Activated CD4-positive, alpha-beta memory T cell treated with anti-CD3 and anti-CD28 coated beads for 36 hours (primary cell): ENCODE measurements around the gene SLC35G6. TPM values are rescaled to one million over a fixed set of nuclear protein-coding genes. Genes with fewer than 3 reads are reported as not detected.

Experiments used
- CTCF ChIA-PET: fragments of 350-600 bp; sonication (Branson Sonifier 250); formaldehyde crosslinking; loops from one replicate; lab custom pipeline; 2021; ENCODE audit warnings: antibody characterized with exemption, inconsistent platforms; lab: Charles Lee
- POLR2A ChIA-PET: fragments of 350-600 bp; sonication (Branson Sonifier 250); formaldehyde crosslinking; loops from one replicate; lab custom pipeline; 2021; ENCODE audit warnings: antibody characterized with exemption; lab: Charles Lee
- DNase-seq: peaks from one replicate; pipeline ENCODE4 v3.0.0-alpha.2; 2020
- H3K27ac Mint-ChIP-seq: one replicate; pipeline ENCODE4 v1.8.0; 2021; ENCODE audit warnings: mixed read lengths
- H3K27me3 Mint-ChIP-seq: one replicate; pipeline ENCODE4 v1.8.0; 2021; ENCODE audit warnings: mixed read lengths
- H3K36me3 Mint-ChIP-seq: one replicate; pipeline ENCODE4 v1.8.0; 2021; ENCODE audit warnings: mixed read lengths
- H3K4me1 Mint-ChIP-seq: one replicate; pipeline ENCODE4 v1.8.0; 2021; ENCODE audit warnings: low read depth, mixed read lengths
- H3K4me3 Mint-ChIP-seq: one replicate; pipeline ENCODE4 v1.8.0; 2021; ENCODE audit warnings: mild to moderate bottlenecking, mixed read lengths
- H3K9me3 Mint-ChIP-seq: one replicate; pipeline ENCODE4 v1.8.0; 2021; ENCODE audit warnings: mixed read lengths
- intact Hi-C: fragments of 100-400 bp; cut with micrococcal nuclease; formaldehyde crosslinking; loops from one replicate; pipeline ENCODE4 v1.15.1; 2023
- total RNA-seq, 2 experiments: library from RNA; stranded (reverse); gene quantifications; one replicate each; pipeline ENCODE4 v1.2.3, GENCODE V29; 2021

Gene SLC35G6
- total RNA-seq, 2 experiments from 2014 or later, result not detected

GRCh38 chr17:7440113-7440833 is 41.0 kb upstream of the SLC35G6 start:
- Mint-ChIP-seq H3K36me3 (peaks cover 6% of the 10 kb centered on the region), H3K27me3 (peaks cover 46% of the 10 kb centered on the region), H3K9me3 (no peaks in the 10 kb centered on the region), H3K27ac (no peak overlapping the region), H3K4me3 (peak overlapping the region; percentile 66), H3K4me1 (peaks cover 45% of the 10 kb centered on the region)
- ChIA-PET CTCF (interaction anchor here (0.9 to 1.7 kb wide), 3 partner anchors 84 to 121 kb away, joined by 3 to 8 read pairs (median 7); partner anchors contain the start of gene SENP3), POLR2A (interaction anchor here (0.6 to 0.9 kb wide), 3 partner anchors 175 to 248 kb away, joined by 3 to 4 read pairs (median 3); partner anchors contain the start of genes TP53 and WRAP53)
- DNase-seq, result peak; percentile 59
- intact Hi-C loops, result no loop called here

DNA sequence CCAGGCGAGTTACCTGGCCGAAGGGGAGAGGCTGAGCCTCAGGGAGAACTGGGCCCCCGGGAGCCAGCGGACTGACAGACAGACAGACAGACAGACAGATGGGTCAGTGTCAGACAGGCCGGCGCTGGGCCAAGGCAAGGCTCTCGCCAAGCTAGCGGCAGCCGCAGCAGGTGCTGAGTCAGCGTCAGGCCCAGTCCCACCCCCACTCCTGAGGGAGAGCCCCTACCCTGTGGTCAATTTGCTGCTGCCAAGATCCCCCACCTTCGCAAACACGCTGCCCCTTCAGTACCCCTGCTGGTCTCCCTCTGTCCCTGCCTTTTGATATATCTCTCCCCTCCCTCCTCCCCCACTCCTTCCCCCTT is 40.4 kb upstream of the SLC35G6 start:
- intact Hi-C loops, result no loop called here
- CTCF ChIA-PET, result interaction anchor here (0.6 to 1.7 kb wide), 6 partner anchors 12 to 120 kb away, joined by 3 to 8 read pairs (median 4); partner anchors contain the start of genes NEURL4 and SENP3

DNA sequence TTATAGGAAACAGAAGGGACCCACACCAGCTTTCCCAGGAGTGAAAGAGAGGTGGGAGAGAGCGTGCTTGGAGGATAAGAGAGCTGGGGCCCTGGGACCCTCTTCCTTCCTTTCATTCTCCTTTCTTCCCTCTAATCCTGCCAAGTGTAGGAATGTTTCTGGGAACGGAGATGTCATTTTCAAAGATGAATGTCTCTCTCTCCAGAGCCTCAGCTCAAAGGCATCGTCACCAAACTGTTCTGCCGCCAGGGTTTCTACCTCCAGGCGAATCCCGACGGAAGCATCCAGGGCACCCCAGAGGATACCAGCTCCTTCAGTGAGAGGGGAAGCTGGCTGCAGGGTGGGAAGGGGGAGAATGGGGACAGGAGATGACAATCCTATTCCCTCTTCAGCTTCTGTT is 40.0 kb upstream of the SLC35G6 start:
- intact Hi-C loops, result no loop called here

More for the DNA sequence above, 40.4 kb upstream of the SLC35G6 start:
- H3K36me3 Mint-ChIP-seq, result peaks cover 6% of the 10 kb centered on the region
- POLR2A ChIA-PET, result interaction anchor here (0.6 to 0.7 kb wide), 2 partner anchors 175 to 248 kb away, joined by 3 to 4 read pairs; partner anchors contain the start of gene WRAP53
- H3K27ac Mint-ChIP-seq, result no peak overlapping the region
- H3K4me1 Mint-ChIP-seq, result peaks cover 49% of the 10 kb centered on the region
- H3K27me3 Mint-ChIP-seq, result peaks cover 52% of the 10 kb centered on the region
- DNase-seq, result peak; percentile 42
- H3K4me3 Mint-ChIP-seq, result no peak overlapping the region
- no peaks in the 10 kb centered on the region for H3K9me3 Mint-ChIP-seq

GRCh38 chr17:7442142-7442541 is 39.1 kb upstream of the SLC35G6 start:
- ChIA-PET CTCF (interaction anchor here (1.4 kb wide), 1 partner anchor 13 kb away, joined by 4 read pairs; no protein-coding TSS in a partner anchor), POLR2A (interaction anchor here (0.8 kb wide), 1 partner anchor 105 kb away, joined by 3 read pairs; no protein-coding TSS in a partner anchor)
- peaks cover 4% of the 10 kb centered on the region for H3K36me3 Mint-ChIP-seq
- no peak overlapping the region for H3K27ac Mint-ChIP-seq
- intact Hi-C loops, result no loop called here
- DNase-seq, result no peak
- peaks cover 45% of the 10 kb centered on the region for H3K4me1 Mint-ChIP-seq
- no peaks in the 10 kb centered on the region for H3K9me3 Mint-ChIP-seq
- no peak overlapping the region for H3K4me3 Mint-ChIP-seq
- peaks cover 57% of the 10 kb centered on the region for H3K27me3 Mint-ChIP-seq

More for the DNA sequence above, 40.0 kb upstream of the SLC35G6 start:
- H3K27me3 Mint-ChIP-seq, result peaks cover 54% of the 10 kb centered on the region
- ChIA-PET POLR2A (interaction anchor here (0.6 kb wide), 1 partner anchor 174 kb away, joined by 4 read pairs; no protein-coding TSS in a partner anchor), CTCF (interaction anchor here (0.6 to 1.6 kb wide), 5 partner anchors 11 to 120 kb away, joined by 3 to 8 read pairs (median 3); partner anchors contain the start of genes NEURL4 and SENP3)
- DNase-seq, result no peak
- no peak overlapping the region for H3K4me3 Mint-ChIP-seq
- H3K36me3 Mint-ChIP-seq, result peaks cover 6% of the 10 kb centered on the region
- H3K4me1 Mint-ChIP-seq, result peaks cover 48% of the 10 kb centered on the region
- no peak overlapping the region for H3K27ac Mint-ChIP-seq
- H3K9me3 Mint-ChIP-seq, result no peaks in the 10 kb centered on the region

DNA sequence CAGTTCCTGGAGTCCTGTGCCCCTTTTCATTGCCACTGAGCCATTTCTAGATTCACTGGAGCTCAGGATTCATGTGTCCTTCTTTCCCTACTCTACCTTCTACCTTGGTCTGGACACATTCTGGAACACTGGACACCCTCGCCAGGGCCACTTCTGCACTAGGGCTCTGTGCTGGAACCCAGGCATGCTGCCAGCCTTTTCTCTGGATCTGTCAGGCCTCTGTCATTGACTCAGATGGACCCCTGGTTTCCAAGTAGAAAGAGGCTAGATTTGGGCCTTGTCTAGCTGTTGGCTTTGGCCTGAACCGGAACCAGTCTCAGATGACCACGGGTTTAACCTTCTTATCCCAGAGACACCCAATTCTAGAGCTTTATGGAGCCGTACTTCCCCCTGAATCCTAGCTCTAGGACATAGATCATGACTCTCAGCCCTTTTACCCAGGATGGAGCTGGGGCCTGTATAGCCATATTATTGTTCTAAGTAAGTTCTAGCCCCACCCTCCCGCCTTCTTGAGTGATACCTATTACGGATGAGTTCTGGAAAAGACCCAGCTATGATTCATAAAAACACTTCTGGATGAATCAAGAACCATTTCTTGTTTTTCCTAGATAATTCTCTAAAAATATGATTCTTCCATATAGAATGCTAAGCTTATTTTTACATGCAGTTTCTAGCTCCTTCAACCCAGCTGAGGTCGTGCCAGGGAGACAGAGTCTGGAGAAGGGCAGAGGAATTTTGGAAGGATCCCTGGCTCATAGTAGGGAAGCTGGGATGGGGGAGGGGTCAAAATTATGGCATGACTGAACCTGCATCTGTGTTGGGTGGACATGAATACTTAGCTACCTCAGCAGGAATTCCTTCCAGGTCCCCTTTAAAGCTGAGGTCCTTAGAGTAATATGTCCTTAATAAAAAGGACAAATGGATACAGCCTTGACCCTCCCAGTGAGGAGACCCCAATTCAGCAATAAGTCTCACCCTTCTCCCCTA is 37.5 kb upstream of the SLC35G6 start:
- no peak overlapping the region for H3K27ac Mint-ChIP-seq
- H3K4me3 Mint-ChIP-seq, result no peak overlapping the region
- DNase-seq, result no peak
- CTCF ChIA-PET, result interaction anchor here (0.6 to 4.2 kb wide), 6 partner anchors 8 to 117 kb away, joined by 3 to 19 read pairs (median 4); partner anchors contain the start of gene TMEM102
- no peaks in the 10 kb centered on the region for H3K9me3 Mint-ChIP-seq
- peaks cover 35% of the 10 kb centered on the region for H3K4me1 Mint-ChIP-seq
- H3K27me3 Mint-ChIP-seq, result peaks cover 55% of the 10 kb centered on the region
- H3K36me3 Mint-ChIP-seq, result peaks cover 3% of the 10 kb centered on the region
- intact Hi-C loops, result no loop called here
- POLR2A ChIA-PET, result interaction anchor here (0.6 to 1.2 kb wide), 2 partner anchors 8 to 129 kb away, joined by 3 read pairs; partner anchors contain the start of gene TMEM102

GRCh38 chr17:7444682-7445618 is 36.3 kb upstream of the SLC35G6 start, which contains the start of gene CHRNB1:
CHRNB1 (plus strand) TSS chr17:7445061; CDS start chr17:7445128, 67 bp downstream.
- peak; percentile 13 for DNase-seq
- H3K4me3 Mint-ChIP-seq, result peak within 1 kb of the TSS; percentile 53
- peaks cover 51% of the 10 kb centered on the region for H3K27me3 Mint-ChIP-seq
- intact Hi-C loops, result loop anchor here (1.0 kb wide), 1 partner anchor 10 kb away; no protein-coding TSS in a partner anchor
- POLR2A ChIA-PET, result interaction anchor here (1.2 kb wide), 1 partner anchor 9 kb away, joined by 3 read pairs; the partner anchor contains the start of gene TMEM102
- peaks cover 29% of the 10 kb centered on the region for H3K4me1 Mint-ChIP-seq
- CTCF ChIA-PET, result interaction anchor here (0.9 to 4.2 kb wide), 4 partner anchors 9 to 89 kb away, joined by 4 to 19 read pairs (median 5); partner anchors contain the start of gene TMEM102
- H3K9me3 Mint-ChIP-seq, result no peaks in the 10 kb centered on the region
- peaks cover 4% of the 10 kb centered on the region for H3K36me3 Mint-ChIP-seq
- no peak within 1 kb of the TSS for H3K27ac Mint-ChIP-seq

DNA sequence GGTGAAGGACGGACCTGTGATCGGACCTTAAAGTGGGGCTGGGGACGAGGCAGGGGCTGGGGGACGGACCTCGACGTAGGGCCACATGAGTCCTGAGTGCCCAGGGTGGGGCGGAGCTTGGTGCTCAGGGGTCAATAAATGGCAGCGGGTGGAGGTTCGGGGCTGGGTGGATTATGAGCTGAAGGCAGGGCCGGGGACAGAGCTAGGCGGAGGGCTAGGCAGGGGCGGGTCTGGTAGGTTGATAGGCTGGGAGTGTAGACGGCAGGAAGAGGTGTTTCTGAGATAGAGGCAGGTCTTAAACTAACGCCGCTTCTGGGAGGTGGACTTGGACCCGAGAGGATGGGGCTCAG is 35.7 kb upstream of the SLC35G6 start:
- peaks cover 46% of the 10 kb centered on the region for H3K27me3 Mint-ChIP-seq
- peak; percentile 48 for DNase-seq
- ChIA-PET CTCF (interaction anchor here (1.2 to 4.2 kb wide), 3 partner anchors 9 to 89 kb away, joined by 4 to 19 read pairs (median 5); partner anchors contain the start of gene TMEM102), POLR2A (interaction anchor here (0.6 to 0.7 kb wide), 3 partner anchors 9 to 408 kb away, joined by 3 read pairs; no protein-coding TSS in a partner anchor)
- intact Hi-C loops, result loop anchor here (1.0 kb wide), 1 partner anchor 10 kb away; no protein-coding TSS in a partner anchor
- no peaks in the 10 kb centered on the region for H3K9me3 Mint-ChIP-seq
- peaks cover 24% of the 10 kb centered on the region for H3K4me1 Mint-ChIP-seq
- peaks cover 4% of the 10 kb centered on the region for H3K36me3 Mint-ChIP-seq
- H3K4me3 Mint-ChIP-seq, result peak overlapping the region; percentile 53
- no peak overlapping the region for H3K27ac Mint-ChIP-seq

DNA sequence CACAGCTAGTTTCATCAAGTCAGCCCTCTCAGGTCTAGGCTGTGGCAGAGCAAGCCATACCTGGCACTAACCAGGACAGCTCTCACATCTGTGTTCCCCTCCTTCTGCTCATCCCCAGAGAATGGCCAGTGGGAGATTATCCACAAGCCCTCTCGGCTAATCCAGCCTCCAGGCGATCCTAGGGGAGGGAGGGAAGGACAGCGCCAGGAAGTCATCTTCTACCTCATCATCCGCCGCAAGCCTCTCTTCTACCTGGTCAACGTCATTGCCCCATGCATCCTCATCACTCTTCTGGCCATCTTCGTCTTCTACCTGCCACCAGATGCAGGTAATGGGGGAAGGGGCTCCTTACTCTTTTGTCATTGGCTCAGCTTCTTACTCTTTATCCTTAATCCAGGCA is 32.8 kb upstream of the SLC35G6 start:
- H3K4me3 Mint-ChIP-seq, result no peak overlapping the region
- peaks cover 29% of the 10 kb centered on the region for H3K27me3 Mint-ChIP-seq
- intact Hi-C loops, result no loop called here
- H3K4me1 Mint-ChIP-seq, result peaks cover 19% of the 10 kb centered on the region
- H3K27ac Mint-ChIP-seq, result no peak overlapping the region
- CTCF ChIA-PET, result interaction anchor here (0.6 to 4.2 kb wide), 2 partner anchors 12 to 98 kb away, joined by 3 to 19 read pairs; partner anchors contain the start of gene TMEM102
- H3K9me3 Mint-ChIP-seq, result no peaks in the 10 kb centered on the region
- POLR2A ChIA-PET, result no interaction called here
- H3K36me3 Mint-ChIP-seq, result peaks cover 4% of the 10 kb centered on the region
- no peak for DNase-seq

DNA sequence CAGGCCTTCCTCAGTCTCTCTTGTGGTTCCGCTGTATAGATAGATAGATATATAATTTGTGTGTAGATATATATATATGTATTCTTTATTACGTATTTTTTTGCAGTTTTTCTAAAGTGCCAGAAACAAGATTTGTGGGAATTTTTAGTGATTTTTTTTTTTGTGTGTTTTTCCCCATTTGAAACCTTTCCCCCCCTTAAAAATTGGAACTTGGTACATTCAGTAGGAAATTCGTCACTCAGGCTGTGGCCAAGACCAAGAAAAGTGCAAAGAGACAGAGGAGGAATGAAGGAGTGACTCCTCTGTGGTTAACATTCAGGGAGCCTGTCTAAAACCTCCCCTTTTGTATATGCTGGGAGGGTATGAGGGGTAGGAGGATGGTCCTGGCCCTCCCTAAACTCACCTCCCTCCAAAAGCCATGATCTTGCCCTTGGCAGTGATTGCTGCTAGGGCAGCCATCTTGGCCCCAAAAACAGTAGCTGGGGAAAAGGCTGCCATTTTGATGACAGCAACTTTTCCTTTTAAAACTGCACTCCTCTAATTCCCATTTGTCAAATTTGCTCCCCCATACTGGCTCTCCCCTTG is 21.2 kb upstream of the SLC35G6 start:
- no peak for DNase-seq
- Mint-ChIP-seq H3K27me3 (no peaks in the 10 kb centered on the region), H3K4me1 (peaks cover 8% of the 10 kb centered on the region), H3K36me3 (no peaks in the 10 kb centered on the region), H3K4me3 (no peak overlapping the region), H3K9me3 (no peaks in the 10 kb centered on the region), H3K27ac (no peak overlapping the region)
- ChIA-PET CTCF (no interaction called here), POLR2A (no interaction called here)
- intact Hi-C loops, result loop anchor here (5.0 kb wide), 2 partner anchors 108 to 208 kb away; partner anchors contain the start of genes CTDNEP1, ELP5 and KCTD11
